HepG2 (cell line): Measurements from ENCODE around the gene HEXIM1. TPM values are rescaled to one million over a fixed set of nuclear protein-coding genes. Genes with fewer than 3 reads are reported as not detected.

Experiments used
- DNMT1 ChIP-seq: sonication (generic); formaldehyde crosslinking; IDR thresholded peaks from 2 replicates; pipeline ENCODE4 v1.5.1; 2020; ENCODE audit warnings: mild to moderate bottlenecking, missing genetic modification reagents
- HMG20B ChIP-seq: conservative IDR thresholded peaks from 2 replicates; pipeline ENCODE4 v1.6.1; 2016; ENCODE audit warnings: missing genetic modification reagents, missing compliant biosample characterization
- MYC ChIP-seq: sonication (generic); formaldehyde crosslinking; IDR thresholded peaks from 2 replicates; pipeline ENCODE4 v1.9.0; 2021; ENCODE audit warnings: missing genetic modification reagents, borderline replicate concordance
- RBM22 ChIP-seq: fragments of 200-400 bp; formaldehyde crosslinking; optimal IDR thresholded peaks from 2 replicates; pipeline ENCODE3; 2017; ENCODE audit warnings: mild to moderate bottlenecking, low read length, moderate library complexity
- SMAD3 ChIP-seq: sonication (generic); formaldehyde crosslinking; IDR thresholded peaks from 2 replicates; pipeline ENCODE4 v1.4.0; 2020; ENCODE audit warnings: missing genetic modification reagents
- ZFAT ChIP-seq: sonication (generic); formaldehyde crosslinking; conservative IDR thresholded peaks from 2 replicates; pipeline ENCODE4 v1.8.1; 2023; ENCODE audit warnings: missing genetic modification reagents, inconsistent platforms
- ZNF12 ChIP-seq: sonication (generic); formaldehyde crosslinking; IDR thresholded peaks from 2 replicates; pipeline ENCODE4 v1.5.0; 2020; ENCODE audit warnings: missing genetic modification reagents
- ZNF263 ChIP-seq: sonication (generic); formaldehyde crosslinking; IDR thresholded peaks from 2 replicates; pipeline ENCODE4 v1.4.0; 2020; ENCODE audit warnings: missing genetic modification reagents
- ZNF317 ChIP-seq: sonication (generic); formaldehyde crosslinking; IDR thresholded peaks from 2 replicates; pipeline ENCODE4 v1.5.0; 2020; ENCODE audit warnings: mild to moderate bottlenecking, missing genetic modification reagents
- ZNF558 ChIP-seq: sonication (generic); formaldehyde crosslinking; IDR thresholded peaks from 2 replicates; pipeline ENCODE4 v1.9.0; 2022; ENCODE audit warnings: mild to moderate bottlenecking, missing genetic modification reagents, borderline replicate concordance
- ZNF619 ChIP-seq: sonication (generic); formaldehyde crosslinking; IDR thresholded peaks from 2 replicates; pipeline ENCODE4 v1.4.0; 2020; ENCODE audit warnings: mild to moderate bottlenecking, missing genetic modification reagents
- ZNF749 ChIP-seq: sonication (generic); formaldehyde crosslinking; IDR thresholded peaks from 2 replicates; pipeline ENCODE4 v1.8.0; 2022; ENCODE audit warnings: mild to moderate bottlenecking, missing genetic modification reagents, moderate library complexity, borderline replicate concordance
- ZNF75D ChIP-seq: sonication (generic); formaldehyde crosslinking; IDR thresholded peaks from 2 replicates; pipeline ENCODE4 v1.8.1; 2023; ENCODE audit warnings: missing genetic modification reagents, mild to moderate bottlenecking, borderline replicate concordance
- ZNF768 ChIP-seq: sonication (generic); formaldehyde crosslinking; IDR thresholded peaks from 2 replicates; pipeline ENCODE4 v1.4.0; 2020; ENCODE audit warnings: missing genetic modification reagents
- polyA plus RNA-seq, 8 experiments: library from polyadenylated mRNA; depleted of rRNA in 3 of 8; stranded (reverse) in 7 of 8; unstranded in 1 of 8; fragments of >200 nt; fragmentation: Illumina TruSeq in 4 of 8; extraction: Trizol in 4 of 8; gene quantifications; 2 replicates each; pipeline versions ENCODE4 v1.2.1 to v1.2.3, GENCODE V29; 2011 to 2016; ENCODE audit warnings: low read depth in 4 of 8, missing spikeins in 1 of 8, mixed read lengths in 1 of 8; ENCODE audit not compliant: insufficient read depth in 1 of 8
- total RNA-seq, 5 experiments: library from RNA; depleted of rRNA; stranded (reverse); fragments of >200 nt; fragmentation: Illumina TruSeq; extraction: Trizol; gene quantifications; 2 replicates each; pipeline ENCODE4 v1.2.3, GENCODE V29; 2016; ENCODE audit warnings: low read depth in 1 of 5
- TF ChIP-seq, protein P1 (sequence below): sonication (generic); formaldehyde crosslinking; IDR thresholded peaks from 2 replicates; pipeline ENCODE4 v1.5.1; 2020; ENCODE audit warnings: mild to moderate bottlenecking, missing genetic modification reagents, moderate library complexity
- TF ChIP-seq, protein P2 (sequence below): sonication (generic); formaldehyde crosslinking; IDR thresholded peaks from 2 replicates; pipeline ENCODE4 v1.5.0; 2020; ENCODE audit warnings: missing genetic modification reagents, mild to moderate bottlenecking, borderline replicate concordance
- TF ChIP-seq, protein P3 (sequence below): sonication (generic); formaldehyde crosslinking; IDR thresholded peaks from 2 replicates; pipeline ENCODE4 v1.4.0; 2020; ENCODE audit warnings: missing genetic modification reagents
- TF ChIP-seq, protein P4 (sequence below): sonication (generic); formaldehyde crosslinking; IDR thresholded peaks from 2 replicates; pipeline ENCODE4 v1.4.0; 2020; ENCODE audit warnings: missing genetic modification reagents

Gene HEXIM1
- total and polyA plus RNA-seq, 2 of the 13 experiments (the other 11 are each of a cell fraction or from before 2014, with no cell fraction given) = 10.5 to 16.6 TPM

DNA sequence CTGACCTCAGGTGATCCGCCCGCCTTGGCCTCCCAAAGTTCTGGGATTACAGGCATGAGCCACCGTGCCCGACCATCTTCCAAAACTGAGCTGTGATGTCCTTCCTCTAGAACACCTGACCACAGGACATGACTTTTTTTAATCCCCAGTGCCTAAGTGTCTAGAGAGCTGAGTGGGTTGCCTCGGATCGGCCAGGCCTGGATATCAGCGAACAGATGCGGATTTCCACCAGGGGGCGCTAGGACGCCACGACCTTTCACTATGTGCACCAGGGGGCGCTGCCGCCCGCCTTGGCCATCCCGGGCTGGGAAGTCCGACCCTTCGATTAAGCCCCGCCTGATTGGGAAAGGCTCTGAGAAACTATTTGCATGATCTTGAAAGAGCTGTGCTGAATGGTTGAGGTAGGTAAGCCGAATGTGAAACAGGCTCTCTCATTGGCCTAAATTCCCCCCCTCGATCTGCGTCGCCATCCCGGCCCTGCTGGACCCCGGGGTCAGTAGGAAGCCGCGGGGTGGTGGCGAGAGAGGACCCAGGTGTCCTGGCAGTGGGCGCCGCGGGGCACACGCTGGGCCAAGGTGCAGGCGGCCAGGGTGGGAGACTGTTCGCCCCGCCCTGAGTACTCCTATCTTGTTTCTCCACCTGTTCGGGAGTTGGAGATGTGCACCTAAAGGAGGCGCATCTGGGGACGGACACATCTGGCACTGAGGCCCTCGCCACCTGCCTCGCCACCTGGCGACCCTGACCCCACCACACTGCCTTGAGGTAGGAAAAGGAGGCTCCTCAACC is 12.9 kb upstream of the HEXIM1 start, which contains the start of gene ACBD4 (continued):
- TF ChIP-seq MYC (CRISPR knock-in tag) (peak; percentile 88), ZNF12 (CRISPR knock-in tag) (no peak; the same call in 1 of the 2 replicates), ZNF619 (CRISPR knock-in tag) (peak; percentile 81; the same call in 1 of the 2 replicates), ZNF75D (CRISPR knock-in tag) (no peak), RBM22 (no peak), ZNF749 (peak; percentile 62; the same call in 1 of the 2 replicates), ZNF558 (peak; percentile 18; the same call in 1 of the 2 replicates), ZNF768 (CRISPR knock-in tag) (peak; percentile 77; the same call in 1 of the 2 replicates), HMG20B (CRISPR knock-in tag) (peak; percentile 81), ZFAT (CRISPR knock-in tag) (no peak), DNMT1 (CRISPR knock-in tag) (peak; percentile 51; the same call in 1 of the 2 replicates), ZNF263 (peak; percentile 46; the same call in 1 of the 2 replicates), SMAD3 (CRISPR knock-in tag) (peak; percentile 96; the same call in 1 of the 2 replicates), ZNF317 (CRISPR knock-in tag) (0 out of 2 replicates have a peak, but pooled peaks have one; percentile 15)
- TF ChIP-seq, protein P1, sequence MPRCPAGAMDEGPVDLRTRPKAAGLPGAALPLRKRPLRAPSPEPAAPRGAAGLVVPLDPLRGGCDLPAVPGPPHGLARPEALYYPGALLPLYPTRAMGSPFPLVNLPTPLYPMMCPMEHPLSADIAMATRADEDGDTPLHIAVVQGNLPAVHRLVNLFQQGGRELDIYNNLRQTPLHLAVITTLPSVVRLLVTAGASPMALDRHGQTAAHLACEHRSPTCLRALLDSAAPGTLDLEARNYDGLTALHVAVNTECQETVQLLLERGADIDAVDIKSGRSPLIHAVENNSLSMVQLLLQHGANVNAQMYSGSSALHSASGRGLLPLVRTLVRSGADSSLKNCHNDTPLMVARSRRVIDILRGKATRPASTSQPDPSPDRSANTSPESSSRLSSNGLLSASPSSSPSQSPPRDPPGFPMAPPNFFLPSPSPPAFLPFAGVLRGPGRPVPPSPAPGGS (CRISPR knock-in tag) = peak; percentile 93
- TF ChIP-seq, protein P2, sequence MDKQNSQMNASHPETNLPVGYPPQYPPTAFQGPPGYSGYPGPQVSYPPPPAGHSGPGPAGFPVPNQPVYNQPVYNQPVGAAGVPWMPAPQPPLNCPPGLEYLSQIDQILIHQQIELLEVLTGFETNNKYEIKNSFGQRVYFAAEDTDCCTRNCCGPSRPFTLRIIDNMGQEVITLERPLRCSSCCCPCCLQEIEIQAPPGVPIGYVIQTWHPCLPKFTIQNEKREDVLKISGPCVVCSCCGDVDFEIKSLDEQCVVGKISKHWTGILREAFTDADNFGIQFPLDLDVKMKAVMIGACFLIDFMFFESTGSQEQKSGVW = no peak
- TF ChIP-seq, protein P3, sequence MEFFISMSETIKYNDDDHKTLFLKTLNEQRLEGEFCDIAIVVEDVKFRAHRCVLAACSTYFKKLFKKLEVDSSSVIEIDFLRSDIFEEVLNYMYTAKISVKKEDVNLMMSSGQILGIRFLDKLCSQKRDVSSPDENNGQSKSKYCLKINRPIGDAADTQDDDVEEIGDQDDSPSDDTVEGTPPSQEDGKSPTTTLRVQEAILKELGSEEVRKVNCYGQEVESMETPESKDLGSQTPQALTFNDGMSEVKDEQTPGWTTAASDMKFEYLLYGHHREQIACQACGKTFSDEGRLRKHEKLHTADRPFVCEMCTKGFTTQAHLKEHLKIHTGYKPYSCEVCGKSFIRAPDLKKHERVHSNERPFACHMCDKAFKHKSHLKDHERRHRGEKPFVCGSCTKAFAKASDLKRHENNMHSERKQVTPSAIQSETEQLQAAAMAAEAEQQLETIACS (CRISPR knock-in tag) = no peak
- TF ChIP-seq, protein P4, sequence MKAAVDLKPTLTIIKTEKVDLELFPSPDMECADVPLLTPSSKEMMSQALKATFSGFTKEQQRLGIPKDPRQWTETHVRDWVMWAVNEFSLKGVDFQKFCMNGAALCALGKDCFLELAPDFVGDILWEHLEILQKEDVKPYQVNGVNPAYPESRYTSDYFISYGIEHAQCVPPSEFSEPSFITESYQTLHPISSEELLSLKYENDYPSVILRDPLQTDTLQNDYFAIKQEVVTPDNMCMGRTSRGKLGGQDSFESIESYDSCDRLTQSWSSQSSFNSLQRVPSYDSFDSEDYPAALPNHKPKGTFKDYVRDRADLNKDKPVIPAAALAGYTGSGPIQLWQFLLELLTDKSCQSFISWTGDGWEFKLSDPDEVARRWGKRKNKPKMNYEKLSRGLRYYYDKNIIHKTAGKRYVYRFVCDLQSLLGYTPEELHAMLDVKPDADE (CRISPR knock-in tag) = no peak
